Kidney capillary endothelial cell (primary cell): ENCODE results near the gene UBA5.

Source experiments
- DNase-seq: peaks from one replicate; pipeline ENCODE4 v3.0.0-alpha.2; 2018; ENCODE audit warnings: low spot score

Gene UBA5

DNA sequence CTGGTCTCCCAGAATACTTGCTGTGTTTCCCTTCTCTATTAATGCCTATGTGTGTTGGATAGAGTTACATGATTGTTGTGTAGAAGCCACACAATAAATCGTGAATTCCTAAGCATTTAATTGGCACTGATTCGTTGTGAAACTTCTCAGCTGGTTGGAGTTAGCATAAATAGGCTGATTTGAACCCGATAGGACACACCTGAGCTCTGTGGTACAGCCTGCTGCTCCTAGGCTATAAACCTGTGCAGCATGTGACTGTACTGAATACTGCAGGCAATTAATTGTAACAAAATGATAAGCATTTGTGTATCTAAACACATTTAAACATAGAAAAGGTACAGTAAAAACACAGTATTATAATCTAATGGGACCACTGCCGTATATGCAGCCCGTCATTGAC is 5.4 kb upstream of the UBA5 start:
- DNase-seq, result no peak

- no peak for DNase-seq
These were observed 4.7 kb upstream of the UBA5 start for GRCh38 chr3:132655471-132655870.

DNA sequence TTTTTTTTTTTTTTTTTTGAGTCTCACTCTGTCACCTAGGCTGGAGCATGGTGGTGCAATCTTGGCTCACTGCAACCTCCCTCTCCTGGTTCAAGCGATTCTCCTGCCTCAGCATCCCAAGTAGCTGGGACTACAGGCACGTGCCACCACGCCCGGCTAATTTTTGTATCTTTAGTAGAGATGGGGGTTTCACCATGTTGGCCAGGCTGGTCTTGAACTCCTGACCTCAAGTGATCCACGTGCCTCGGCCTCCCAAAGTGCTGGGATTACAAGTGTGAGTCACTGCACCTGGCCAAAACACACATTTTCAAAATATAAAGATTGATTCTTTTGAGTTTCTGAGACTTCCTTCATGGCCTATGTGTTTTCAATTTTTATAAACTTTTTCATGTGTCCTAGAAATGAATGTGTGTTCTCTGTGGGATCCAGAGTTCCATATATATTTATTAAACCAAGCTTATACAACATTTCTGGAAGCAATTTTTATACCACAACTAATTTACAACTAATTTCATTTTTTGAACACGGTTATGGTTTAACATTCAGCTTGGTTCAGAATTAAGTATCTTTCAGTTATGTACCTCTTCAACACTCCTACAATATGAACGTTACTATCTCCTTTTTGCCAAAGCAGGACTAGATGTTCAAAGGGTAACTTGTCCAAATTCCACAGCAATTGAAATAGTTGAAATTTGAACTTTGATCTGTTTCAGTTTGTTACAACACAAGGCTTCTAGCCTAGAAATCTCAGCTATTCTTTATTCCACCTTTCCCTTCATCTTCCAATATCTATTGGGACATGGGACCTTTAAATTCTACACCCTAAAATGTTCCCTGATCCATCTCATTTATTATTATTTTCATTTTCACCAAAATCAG is 2.0 kb upstream of the UBA5 start:
- no peak for DNase-seq

DNA sequence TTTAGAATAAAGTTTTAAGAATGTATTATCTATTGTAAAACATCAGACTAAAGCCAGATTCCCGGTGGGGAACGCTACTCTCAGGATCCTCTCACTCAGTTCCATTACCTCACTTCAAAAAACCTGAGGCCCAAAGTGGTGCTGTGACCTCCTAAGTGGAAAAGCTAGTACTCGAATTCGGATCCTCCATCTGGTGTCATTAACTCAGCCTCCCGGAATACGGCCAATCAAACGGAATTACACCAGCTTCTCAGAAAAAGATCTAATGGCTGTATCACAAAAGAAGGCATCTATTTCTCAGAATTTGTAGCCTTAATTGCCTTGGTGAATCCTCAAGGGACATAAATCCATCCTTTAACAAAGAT is 1.1 kb upstream of the UBA5 start:
- no peak for DNase-seq

DNA sequence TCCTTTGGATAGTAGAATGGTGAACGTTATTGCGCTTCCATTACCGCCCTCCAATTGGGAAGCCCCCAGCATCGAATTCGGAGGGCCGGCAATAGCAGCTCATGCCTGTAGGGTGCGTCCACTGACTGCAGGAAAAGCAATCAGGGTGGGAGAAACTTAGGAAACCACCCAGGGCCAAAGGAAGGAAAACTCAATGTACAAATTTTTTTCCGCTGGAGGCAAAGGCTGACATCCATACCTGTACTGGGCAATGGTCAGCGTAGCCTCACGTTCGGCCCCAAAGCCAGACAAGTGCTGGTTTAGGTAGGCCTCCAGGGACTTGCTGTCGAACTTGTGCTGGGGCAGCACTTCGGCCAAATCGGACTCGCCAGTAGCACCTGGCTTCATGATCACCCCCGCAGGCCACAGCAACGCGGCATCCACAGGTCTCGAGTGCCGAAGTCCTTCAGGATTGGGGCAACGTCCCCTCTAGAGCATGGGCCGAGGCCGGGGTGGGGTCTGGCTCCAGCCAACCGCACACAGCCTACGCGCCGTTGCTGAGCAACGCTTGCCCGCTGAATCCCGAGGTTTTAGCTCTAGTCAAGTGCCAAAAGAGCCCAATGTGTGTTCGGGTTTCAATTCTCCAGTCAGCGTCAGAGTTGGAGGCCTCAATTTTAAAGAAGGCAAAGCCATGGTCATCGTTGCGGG is 621 bp upstream of the UBA5 start, which contains the start of gene ACAD11:
Gene ACAD11, minus strand, starts transcription at position 445 of the 687 bp plus-strand sequence. Its CDS starts 58 bp downstream, at position 387.
- DNase-seq, result peak; percentile 63

DNA sequence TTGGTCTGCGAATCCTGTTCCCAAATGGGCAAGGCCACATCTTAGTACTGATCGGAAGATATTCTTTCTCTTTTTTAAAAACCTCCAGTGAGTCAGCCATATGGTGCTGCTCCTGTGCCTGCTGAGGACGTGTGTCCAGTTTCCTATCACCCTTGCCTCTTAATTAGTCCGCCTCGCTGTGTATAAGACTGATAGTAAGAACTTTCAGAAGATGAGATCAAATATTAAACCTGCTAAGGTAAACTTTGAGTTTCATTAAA is 612 bp downstream of the UBA5 start:
- DNase-seq, result no peak

- DNase-seq, result no peak
These were observed 972 bp downstream of the UBA5 start for GRCh38 chr3:132661101-132661500.

- no peak for DNase-seq
These were observed 2.1 kb downstream of the UBA5 start for GRCh38 chr3:132662212-132662611.

GRCh38 chr3:132665230-132665745 is 5.2 kb downstream of the UBA5 start:
- no peak for DNase-seq

GRCh38 chr3:132669256-132669777 is 9.2 kb downstream of the UBA5 start:
- DNase-seq, result no peak

DNA sequence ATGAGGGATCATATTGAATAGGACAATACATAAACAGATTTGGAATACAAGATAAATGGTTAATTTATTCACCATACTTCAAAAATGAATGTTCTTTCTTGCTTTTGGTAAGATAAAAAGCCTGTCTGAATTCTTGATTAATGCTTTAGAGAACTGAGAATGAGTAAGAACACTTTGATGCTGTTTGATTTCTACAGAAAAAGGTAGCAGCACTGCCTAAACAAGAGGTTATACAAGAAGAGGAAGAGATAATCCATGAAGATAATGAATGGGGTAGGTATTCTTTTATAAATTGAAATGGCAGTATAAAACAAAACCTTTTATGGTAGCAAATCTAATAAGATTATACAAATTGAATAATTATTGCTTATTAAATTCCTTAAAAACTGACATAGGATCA is 15.3 kb downstream of the UBA5 start:
- no peak for DNase-seq

DNA sequence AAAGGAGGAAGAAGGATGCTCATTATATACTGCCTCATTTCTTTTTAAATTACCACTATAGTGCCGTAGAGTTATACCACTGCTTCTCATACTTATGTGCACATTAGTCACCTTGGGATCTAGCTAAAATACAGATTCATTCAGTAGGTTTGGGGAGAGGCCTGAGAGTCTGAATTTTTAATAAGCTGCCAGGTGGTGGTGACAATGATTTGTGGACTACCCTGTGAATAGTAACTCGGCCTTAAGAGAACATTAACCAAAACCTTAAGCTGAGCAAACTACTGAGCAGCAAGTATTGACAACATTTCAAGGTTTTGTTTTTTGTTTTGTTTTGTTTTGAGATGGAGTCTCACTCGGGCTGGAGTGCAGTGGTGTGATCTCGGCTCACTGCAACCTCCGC is 19.8 kb downstream of the UBA5 start:
- no peak for DNase-seq

GRCh38 chr3:132681421-132681820 is 21.3 kb downstream of the UBA5 start:
- no peak for DNase-seq

- no peak for DNase-seq
These were observed 22.1 kb downstream of the UBA5 start for GRCh38 chr3:132682201-132682600.

GRCh38 chr3:132690040-132690439 is 29.9 kb downstream of the UBA5 start:
- DNase-seq, result no peak

DNA sequence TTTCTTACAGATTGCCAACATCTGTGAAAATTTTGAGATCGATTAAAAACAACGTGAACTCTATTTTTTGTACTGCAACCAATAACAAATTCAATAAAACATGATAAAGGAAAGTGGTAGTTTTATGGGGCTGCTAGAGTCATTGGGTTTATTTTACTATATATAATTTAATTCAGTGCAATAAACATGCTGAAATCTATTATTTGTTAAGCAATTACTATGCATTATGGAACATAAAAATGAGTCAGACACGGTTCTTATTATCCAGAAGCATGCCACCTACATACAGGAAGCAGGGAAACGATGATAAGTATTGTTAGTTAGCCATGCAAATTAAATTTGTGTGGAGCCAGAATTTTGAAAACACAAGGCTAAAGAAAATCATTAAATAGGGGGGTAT is 34.9 kb downstream of the UBA5 start:
- DNase-seq, result no peak

GRCh38 chr3:132695422-132695821 is 35.3 kb downstream of the UBA5 start:
- DNase-seq, result no peak

GRCh38 chr3:132703733-132704132 is 43.6 kb downstream of the UBA5 start:
- DNase-seq, result no peak

DNA sequence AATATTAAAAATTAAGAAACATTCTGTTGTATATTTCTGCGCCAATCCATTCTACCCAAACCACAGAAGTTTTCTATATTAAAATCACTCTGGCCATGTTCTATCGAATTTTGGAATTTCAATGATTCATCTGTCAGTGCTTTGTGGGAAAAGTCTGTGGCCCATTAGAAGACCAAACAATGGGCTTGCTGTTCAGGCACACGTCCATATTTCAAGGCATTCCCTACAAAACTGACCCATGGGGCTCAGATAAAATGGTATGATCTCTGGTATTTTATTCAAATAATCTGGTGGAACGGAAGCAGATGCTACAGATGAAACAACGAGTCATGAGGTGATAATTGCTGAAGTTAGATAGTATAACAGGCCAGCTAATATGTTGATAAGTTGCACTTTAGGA is 49.6 kb downstream of the UBA5 start:
- no peak for DNase-seq

- DNase-seq, result no peak
These were observed 50.2 kb downstream of the UBA5 start for GRCh38 chr3:132710311-132710710.

DNA sequence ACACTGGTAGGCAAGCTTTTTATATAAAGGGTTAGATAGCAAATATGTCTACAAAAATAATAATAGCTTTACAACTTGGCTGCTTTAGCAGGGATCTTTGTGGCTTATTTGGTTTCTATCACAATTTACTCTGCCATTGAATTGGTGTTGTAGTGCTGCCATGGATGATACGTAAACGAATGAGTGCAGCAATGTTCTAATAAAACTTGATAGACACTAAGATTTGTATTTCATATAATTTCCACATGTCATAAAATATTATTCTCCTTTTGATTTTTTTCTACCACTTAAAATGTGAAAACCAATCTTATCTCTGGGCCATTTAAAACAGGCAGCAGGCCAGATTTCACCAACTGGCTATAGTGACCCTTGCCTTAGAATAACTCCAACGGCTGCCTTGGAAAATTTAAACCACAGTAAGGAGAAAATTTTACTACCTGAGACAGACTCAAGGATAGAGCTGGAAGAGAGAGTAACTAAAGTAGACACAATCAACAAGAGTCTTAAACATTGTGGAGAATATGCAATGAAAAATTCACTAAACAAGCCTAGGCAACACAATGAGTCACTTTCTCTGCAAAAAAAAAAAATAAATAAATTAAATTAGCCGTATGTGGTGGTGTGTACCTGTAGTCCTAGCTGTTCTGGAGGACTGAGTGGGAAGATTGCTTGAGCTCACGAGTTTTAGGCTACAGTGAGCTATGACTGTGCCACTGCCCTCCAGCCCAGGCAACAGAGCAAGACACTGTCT is 54.0 kb downstream of the UBA5 start:
- no peak for DNase-seq

DNA sequence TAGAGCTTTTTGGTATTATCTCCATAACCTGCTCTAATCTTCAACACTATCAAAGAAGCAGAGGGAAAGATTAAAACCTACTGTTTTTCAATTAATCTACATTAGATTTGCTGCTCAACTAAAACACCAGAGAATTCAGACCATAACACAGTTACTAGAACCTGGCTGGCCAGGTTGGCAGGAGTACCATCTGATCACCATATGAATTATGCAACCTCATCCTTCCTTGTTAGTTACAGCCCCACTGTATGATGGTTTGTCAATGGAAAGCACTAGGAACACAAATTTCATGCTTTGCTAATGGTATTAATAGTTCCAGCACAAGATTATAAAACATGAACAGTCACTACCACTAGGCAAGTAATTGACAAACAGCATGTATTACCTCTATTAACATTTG is 56.2 kb downstream of the UBA5 start:
- DNase-seq, result no peak

DNA sequence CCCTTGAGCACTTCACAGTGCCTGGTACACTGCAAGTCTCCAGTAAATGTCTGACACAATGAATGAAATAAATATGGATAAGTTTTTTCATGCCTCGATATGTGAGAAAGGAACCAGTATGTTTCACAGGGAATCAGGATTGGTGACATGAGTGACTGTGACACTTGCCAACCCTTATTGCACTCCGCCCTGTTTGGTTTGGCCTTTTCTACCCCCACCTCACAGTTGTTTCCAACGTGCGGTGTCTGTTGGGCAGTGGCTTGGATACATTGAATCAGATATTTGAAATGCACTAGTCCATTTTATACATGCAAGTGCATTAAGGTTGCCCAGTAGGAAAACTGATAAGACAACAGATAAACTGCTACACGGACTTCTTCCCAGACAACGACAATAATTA is 60.1 kb downstream of the UBA5 start:
- DNase-seq, result no peak
